Heart left ventricle (tissue), 13 donors: ENCODE measurements around the gene CCDC198.

Source experiments
- POLR2A ChIP-seq, 2 donors: fragments of 450-650 bp; IDR thresholded peaks; one replicate each; pipeline ENCODE4 v1.6.1; 2017; ENCODE audit warnings: antibody characterized with exemption in 2 of 2, mild to moderate bottlenecking in 2 of 2, moderate library complexity in 2 of 2
- TF ChIP-seq, protein P1 (sequence below), 12 donors: fragments of 200-600 bp; sonication (generic) in 4 of 12; IDR thresholded peaks; one replicate each; pipeline versions ENCODE4 v1.5.0 to v1.8.0; 2018 to 2022; ENCODE audit warnings: antibody characterized with exemption in 12 of 12, mild to moderate bottlenecking in 5 of 12
- donor health status: ischemic (EF 13 %, LVEDD 7.1; RV severe dilation, severe dysfunction).
- donor health status: DM: no; HTN: yes; CAD: no.
- donor health status: DM: no; HTN: no; CAD: no.
- donor health status: ischemic (EF 25% LVEDD 6.9; RV normal size, moderate dysfunction).
- donor health status: ischemic (EF 25% LVEDD 5.7; RV mildly dilated, moderate dysfunction).
- donor health status: ischemic (EF 35%, LVEDD 5.7; RV mildly dilated, moderate dysfunction).
- donor health status: nonischemic (EF 11% LVEDD 7.7; RV severe dilation, severe dysfunction).
- donor health status: DM: yes; HTN: yes; CAD: no.
- donor health status: PGD.
- donor health status: ischemic (EF 29% LVEDD 5.4; RV normal size, mild dysfunction).
- donor health status: nonischemic (EF 23%, LVEDD 6.1; RV moderate dilation, normal function).

DNA sequence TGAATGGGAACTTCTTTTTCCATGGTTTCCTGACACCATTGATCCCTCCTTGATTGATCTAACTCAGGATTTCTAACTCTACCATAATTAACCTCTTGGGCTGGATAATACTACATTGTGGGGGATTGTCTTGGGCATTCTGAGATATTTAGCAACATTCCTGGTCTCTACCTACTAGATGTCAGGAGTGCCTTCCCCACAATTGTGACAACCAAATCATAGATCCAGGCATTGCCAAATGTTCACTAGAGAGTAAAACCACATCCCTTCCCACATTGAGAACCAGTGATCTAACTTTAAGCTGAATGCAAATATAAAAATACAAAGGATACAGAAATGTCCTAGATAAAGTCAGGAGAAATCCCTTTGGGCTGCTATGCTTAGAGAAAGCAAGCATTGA is 36.9 kb upstream of the CCDC198 start:
- TF ChIP-seq POLR2A (IDR thresholded peaks at IDR 0.05): no peak
- TF ChIP-seq, protein P1, sequence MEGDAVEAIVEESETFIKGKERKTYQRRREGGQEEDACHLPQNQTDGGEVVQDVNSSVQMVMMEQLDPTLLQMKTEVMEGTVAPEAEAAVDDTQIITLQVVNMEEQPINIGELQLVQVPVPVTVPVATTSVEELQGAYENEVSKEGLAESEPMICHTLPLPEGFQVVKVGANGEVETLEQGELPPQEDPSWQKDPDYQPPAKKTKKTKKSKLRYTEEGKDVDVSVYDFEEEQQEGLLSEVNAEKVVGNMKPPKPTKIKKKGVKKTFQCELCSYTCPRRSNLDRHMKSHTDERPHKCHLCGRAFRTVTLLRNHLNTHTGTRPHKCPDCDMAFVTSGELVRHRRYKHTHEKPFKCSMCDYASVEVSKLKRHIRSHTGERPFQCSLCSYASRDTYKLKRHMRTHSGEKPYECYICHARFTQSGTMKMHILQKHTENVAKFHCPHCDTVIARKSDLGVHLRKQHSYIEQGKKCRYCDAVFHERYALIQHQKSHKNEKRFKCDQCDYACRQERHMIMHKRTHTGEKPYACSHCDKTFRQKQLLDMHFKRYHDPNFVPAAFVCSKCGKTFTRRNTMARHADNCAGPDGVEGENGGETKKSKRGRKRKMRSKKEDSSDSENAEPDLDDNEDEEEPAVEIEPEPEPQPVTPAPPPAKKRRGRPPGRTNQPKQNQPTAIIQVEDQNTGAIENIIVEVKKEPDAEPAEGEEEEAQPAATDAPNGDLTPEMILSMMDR (IDR thresholded peaks at IDR 0.05): no peak
